Ovary (tissue), 3 donors: ENCODE measurements around the gene SCTR.

Experiments
- POLR2A ChIP-seq: fragments of 450-650 bp; IDR thresholded peaks from one replicate; pipeline ENCODE4 v1.6.1; 2017; ENCODE audit warnings: antibody characterized with exemption, mild to moderate bottlenecking, moderate library complexity
- TF ChIP-seq, protein P1 (sequence below), 3 donors: fragments of 450-650 bp in 2 of 3; fragments of 200-600 bp in 1 of 3; IDR thresholded peaks; one replicate each; pipeline versions ENCODE4 v1.5.1 to v1.8.0; 2016 to 2022; ENCODE audit warnings: antibody characterized with exemption in 3 of 3, mild to moderate bottlenecking in 1 of 3
- donor health status: DM: no; HTN: no; CAD: no.

- TF ChIP-seq, protein P1, sequence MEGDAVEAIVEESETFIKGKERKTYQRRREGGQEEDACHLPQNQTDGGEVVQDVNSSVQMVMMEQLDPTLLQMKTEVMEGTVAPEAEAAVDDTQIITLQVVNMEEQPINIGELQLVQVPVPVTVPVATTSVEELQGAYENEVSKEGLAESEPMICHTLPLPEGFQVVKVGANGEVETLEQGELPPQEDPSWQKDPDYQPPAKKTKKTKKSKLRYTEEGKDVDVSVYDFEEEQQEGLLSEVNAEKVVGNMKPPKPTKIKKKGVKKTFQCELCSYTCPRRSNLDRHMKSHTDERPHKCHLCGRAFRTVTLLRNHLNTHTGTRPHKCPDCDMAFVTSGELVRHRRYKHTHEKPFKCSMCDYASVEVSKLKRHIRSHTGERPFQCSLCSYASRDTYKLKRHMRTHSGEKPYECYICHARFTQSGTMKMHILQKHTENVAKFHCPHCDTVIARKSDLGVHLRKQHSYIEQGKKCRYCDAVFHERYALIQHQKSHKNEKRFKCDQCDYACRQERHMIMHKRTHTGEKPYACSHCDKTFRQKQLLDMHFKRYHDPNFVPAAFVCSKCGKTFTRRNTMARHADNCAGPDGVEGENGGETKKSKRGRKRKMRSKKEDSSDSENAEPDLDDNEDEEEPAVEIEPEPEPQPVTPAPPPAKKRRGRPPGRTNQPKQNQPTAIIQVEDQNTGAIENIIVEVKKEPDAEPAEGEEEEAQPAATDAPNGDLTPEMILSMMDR (IDR thresholded peaks at IDR 0.05), result no peak
- no peak for TF ChIP-seq POLR2A
Measured at GRCh38 chr2:119519057-119519408, 5.2 kb downstream of the SCTR start.
